DND-41 (cell line): Measurements from ENCODE around the gene MTARC2.

ENCODE experiments used
- EZH2 ChIP-seq: IDR thresholded peaks from 3 replicates; pipeline ENCODE4 v1.6.1; 2012; ENCODE audit warnings: borderline replicate concordance, low read depth, mild to moderate bottlenecking, moderate library complexity, low read length, inconsistent platforms; ENCODE audit not compliant: severe bottlenecking
- TF ChIP-seq, protein P1 (sequence below): IDR thresholded peaks from 2 replicates; pipeline ENCODE4 v1.5.1; 2012; ENCODE audit warnings: borderline replicate concordance, low read length, moderate library complexity, mild to moderate bottlenecking; ENCODE audit not compliant: poor library complexity, severe bottlenecking; ENCODE audit errors: extremely low read depth

DNA sequence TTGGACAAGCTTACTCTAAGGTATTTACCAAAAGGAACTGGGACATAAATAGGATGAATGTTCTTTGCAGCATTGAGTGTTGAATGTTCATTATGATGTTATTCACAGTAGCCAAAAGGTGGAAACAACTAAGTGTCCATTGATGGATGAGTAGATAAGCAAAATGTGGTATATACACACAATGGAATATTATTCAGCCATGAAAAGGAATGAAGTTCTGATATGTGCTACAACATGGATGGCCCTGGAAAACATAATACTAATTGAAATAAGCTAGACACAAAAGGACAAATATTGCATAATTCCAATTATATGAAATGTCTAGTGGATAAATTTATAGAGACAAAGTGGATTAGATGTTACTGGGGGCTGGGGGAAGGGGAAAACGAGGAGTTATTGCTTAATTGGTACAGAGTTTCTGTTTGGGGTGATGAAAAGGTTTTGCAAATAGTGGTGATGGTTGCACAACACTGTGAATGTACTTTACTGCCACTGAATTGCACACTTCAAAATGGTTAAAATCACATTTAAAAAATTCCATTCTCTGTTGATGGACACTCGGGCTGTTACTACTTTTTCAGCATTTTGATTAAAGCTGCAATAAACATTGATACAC, 41.5 kb downstream of the MTARC2 start:
- TF ChIP-seq, protein P1, sequence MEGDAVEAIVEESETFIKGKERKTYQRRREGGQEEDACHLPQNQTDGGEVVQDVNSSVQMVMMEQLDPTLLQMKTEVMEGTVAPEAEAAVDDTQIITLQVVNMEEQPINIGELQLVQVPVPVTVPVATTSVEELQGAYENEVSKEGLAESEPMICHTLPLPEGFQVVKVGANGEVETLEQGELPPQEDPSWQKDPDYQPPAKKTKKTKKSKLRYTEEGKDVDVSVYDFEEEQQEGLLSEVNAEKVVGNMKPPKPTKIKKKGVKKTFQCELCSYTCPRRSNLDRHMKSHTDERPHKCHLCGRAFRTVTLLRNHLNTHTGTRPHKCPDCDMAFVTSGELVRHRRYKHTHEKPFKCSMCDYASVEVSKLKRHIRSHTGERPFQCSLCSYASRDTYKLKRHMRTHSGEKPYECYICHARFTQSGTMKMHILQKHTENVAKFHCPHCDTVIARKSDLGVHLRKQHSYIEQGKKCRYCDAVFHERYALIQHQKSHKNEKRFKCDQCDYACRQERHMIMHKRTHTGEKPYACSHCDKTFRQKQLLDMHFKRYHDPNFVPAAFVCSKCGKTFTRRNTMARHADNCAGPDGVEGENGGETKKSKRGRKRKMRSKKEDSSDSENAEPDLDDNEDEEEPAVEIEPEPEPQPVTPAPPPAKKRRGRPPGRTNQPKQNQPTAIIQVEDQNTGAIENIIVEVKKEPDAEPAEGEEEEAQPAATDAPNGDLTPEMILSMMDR: no peak
- no peak for TF ChIP-seq EZH2
